PC-9 (cell line): ENCODE measurements around the gene TANC1. TPM values are rescaled to one million over a fixed set of nuclear protein-coding genes. Genes with fewer than 3 reads are reported as not detected.

Experiments
- BruUV-seq: library from RNA; stranded (reverse); fragments of 400-500 nt; replicated peaks from 2 replicates; lab custom pipeline; 2021; lab: Mats Ljungman, UMichigan
- CTCF ChIA-PET: fragments of 300-600 bp; sonication (Branson Sonifier 250); formaldehyde crosslinking; loops from one replicate; lab custom pipeline; 2022; ENCODE audit warnings: antibody characterized with exemption; lab: Charles Lee
- POLR2A ChIA-PET: fragments of 300-600 bp; sonication (Branson Sonifier 250); formaldehyde crosslinking; loops from one replicate; lab custom pipeline; 2022; ENCODE audit warnings: antibody characterized with exemption; ENCODE audit not compliant: unreplicated experiment; lab: Charles Lee
- DNase-seq, 2 experiments: peaks; one replicate each; pipeline versions ENCODE4 v3.0.0 to v3.0.0-alpha.2; 2015 to 2022; ENCODE audit warnings: mixed read lengths in 1 of 2
- H2AFZ ChIP-seq: fragments of 200-600 bp; sonication (generic); 2 replicates; pipeline ENCODE4 v1.8.1; 2017; ENCODE audit warnings: antibody characterized with exemption
- H3F3A ChIP-seq: fragments of 200-600 bp; sonication (generic); 2 replicates; pipeline ENCODE4 v1.8.1; 2017; ENCODE audit warnings: antibody characterized with exemption, mild to moderate bottlenecking, low read depth; ENCODE audit not compliant: insufficient read depth
- H3K27ac ChIP-seq: fragments of 200-600 bp; sonication (generic); 2 replicates; pipeline ENCODE4 v1.6.1; 2016; ENCODE audit warnings: mixed run types
- H3K27me3 ChIP-seq: fragments of 200-600 bp; sonication (generic); 2 replicates; pipeline ENCODE4 v1.6.1; 2016; ENCODE audit warnings: low read depth, mixed run types; ENCODE audit not compliant: insufficient read depth
- H3K36me3 ChIP-seq: fragments of 200-600 bp; sonication (generic); 2 replicates; pipeline ENCODE4 v1.6.1; 2016; ENCODE audit warnings: low read depth, mixed run types
- H3K4me1 ChIP-seq: fragments of 200-600 bp; sonication (generic); replicated peaks from 2 replicates; pipeline ENCODE4 v1.6.1; 2016; ENCODE audit warnings: mixed run types; ENCODE audit not compliant: insufficient read depth
- H3K4me2 ChIP-seq: fragments of 200-600 bp; sonication (generic); 2 replicates; pipeline ENCODE4 v1.6.1; 2017; ENCODE audit warnings: mixed run types
- H3K4me3 ChIP-seq: fragments of 200-600 bp; sonication (generic); 2 replicates; pipeline ENCODE4 v1.6.1; 2016; ENCODE audit warnings: mixed run types
- H3K79me2 ChIP-seq: fragments of 200-600 bp; sonication (generic); 2 replicates; pipeline ENCODE4 v1.6.1; 2017; ENCODE audit warnings: low read depth, mixed run types
- H3K9me2 ChIP-seq: fragments of 200-600 bp; sonication (generic); 2 replicates; pipeline ENCODE4 v1.8.1; 2017; ENCODE audit warnings: mild to moderate bottlenecking; ENCODE audit not compliant: insufficient read depth
- H3K9me3 ChIP-seq: fragments of 200-600 bp; sonication (generic); 2 replicates; pipeline ENCODE4 v1.8.1; 2016; ENCODE audit warnings: low read depth; ENCODE audit not compliant: insufficient read depth
- H4K20me1 ChIP-seq: fragments of 200-600 bp; sonication (generic); 2 replicates; pipeline ENCODE4 v1.8.1; 2017; ENCODE audit not compliant: insufficient read depth
- CTCF ChIP-seq: fragments of 200-600 bp; sonication (generic); conservative IDR thresholded peaks from 2 replicates; pipeline ENCODE4 v1.6.1; 2017; ENCODE audit warnings: mixed run types, antibody characterized with exemption, mild to moderate bottlenecking, moderate library complexity
- EZH2 ChIP-seq: fragments of 200-600 bp; sonication (generic); IDR thresholded peaks from 2 replicates; pipeline ENCODE4 v1.8.0; 2017; ENCODE audit warnings: antibody characterized with exemption, low read depth
- intact Hi-C: fragments of 100-400 bp; cut with micrococcal nuclease; formaldehyde crosslinking; loops from one replicate; pipeline ENCODE4 v1.10.0; 2022; ENCODE audit not compliant: unreplicated experiment
- microRNA-seq: library from miRNA; unstranded; fragments of <30 nt; microRNA quantifications from one replicate; pipeline ENCODE4 v1.2.0, GENCODE V29; 2021; ENCODE audit warnings: borderline number of aligned reads, borderline replicate concordance
- total RNA-seq: library from RNA; stranded (reverse); gene quantifications from 2 replicates; pipeline ENCODE4 v1.2.3, GENCODE V29; 2021

Gene TANC1
- total RNA-seq, 1 experiment from 2014 or later = 26.0 TPM

GRCh38 chr2:159275111-159275510 lies 306.7 kb downstream of the TANC1 start:
- no peak overlapping the region for H3K4me2 ChIP-seq
- H4K20me1 ChIP-seq = no peaks in the 10 kb centered on the region
- H3K9me3 ChIP-seq = no peaks in the 10 kb centered on the region
- no peak overlapping the region for H3K27ac ChIP-seq
- H3K27me3 ChIP-seq = no peaks in the 10 kb centered on the region
- H3F3A ChIP-seq = no peaks in the 10 kb centered on the region
- no peak for TF ChIP-seq EZH2
- no peak for TF ChIP-seq CTCF
- H3K4me1 ChIP-seq = no peaks in the 10 kb centered on the region
- no peak overlapping the region for H2AFZ ChIP-seq
- POLR2A ChIA-PET = no interaction called here
- H3K9me2 ChIP-seq = no peaks in the 10 kb centered on the region
- H3K4me3 ChIP-seq = no peak overlapping the region
- no peaks in the 10 kb centered on the region for H3K79me2 ChIP-seq
- CTCF ChIA-PET = no interaction called here
- no peaks in the 10 kb centered on the region for H3K36me3 ChIP-seq
- no peak for DNase-seq
- no TSS peak for BruUV-seq
- intact Hi-C loops = no loop called here

- BruUV-seq = no TSS peak
- H3K9me2 ChIP-seq = no peaks in the 10 kb centered on the region
- no peak overlapping the region for H3K4me2 ChIP-seq
- 0 out of 2 replicates have a peak, but pooled peaks cover 4% of the 10 kb centered on the region for H3K79me2 ChIP-seq
- ChIA-PET CTCF (no interaction called here), POLR2A (no interaction called here)
- H3K9me3 ChIP-seq = no peaks in the 10 kb centered on the region
- no peak overlapping the region for H2AFZ ChIP-seq
- H3K27me3 ChIP-seq = no peaks in the 10 kb centered on the region
- no peaks in the 10 kb centered on the region for H3K36me3 ChIP-seq
- no peak overlapping the region for H3K27ac ChIP-seq
- no peaks in the 10 kb centered on the region; the same call in 1 of the 2 replicates for H3K4me1 ChIP-seq
- no peaks in the 10 kb centered on the region for H4K20me1 ChIP-seq
- no peak overlapping the region for H3K4me3 ChIP-seq
- no peaks in the 10 kb centered on the region for H3F3A ChIP-seq
- DNase-seq = no peak
- intact Hi-C loops = no loop called here
- TF ChIP-seq CTCF (no peak), EZH2 (no peak)
These were observed 311.3 kb downstream of the TANC1 start for GRCh38 chr2:159279700-159280099.

- H3K36me3 ChIP-seq = no peaks in the 10 kb centered on the region
- H3K4me1 ChIP-seq = peaks cover 5% of the 10 kb centered on the region; the same call in 1 of the 2 replicates
- H3K79me2 ChIP-seq = peaks cover 16% of the 10 kb centered on the region; the same call in 1 of the 2 replicates
- H3K27ac ChIP-seq = no peak overlapping the region
- H3K4me2 ChIP-seq = no peak overlapping the region
- no peaks in the 10 kb centered on the region for H3K27me3 ChIP-seq
- DNase-seq = no peak
- ChIA-PET CTCF (no interaction called here), POLR2A (no interaction called here)
- H3K4me3 ChIP-seq = no peak overlapping the region
- intact Hi-C loops = no loop called here
- no peak overlapping the region for H2AFZ ChIP-seq
- no peaks in the 10 kb centered on the region for H3F3A ChIP-seq
- no peaks in the 10 kb centered on the region for H4K20me1 ChIP-seq
- H3K9me2 ChIP-seq = no peaks in the 10 kb centered on the region
- TF ChIP-seq EZH2 = no peak
- no peak for TF ChIP-seq CTCF
- H3K9me3 ChIP-seq = no peaks in the 10 kb centered on the region
- no TSS peak for BruUV-seq
These were observed 312.6 kb downstream of the TANC1 start for GRCh38 chr2:159281002-159281401.

Small RNA genes lying within 50 kb of the gene (microRNA-seq; reads per million reads assigned to microRNA genes)
- gene MIR6888 = not detected

Other genes starting within 250 kb of the TANC1 start
- gene DAPL1, start 173.3 kb upstream of the TANC1 start, total RNA-seq = not detected in 2 replicates